Stimulated activated CD4-positive, alpha-beta T cell treated with anti-CD3 and anti-CD28 coated beads, Interleukin-12 subunit alpha, Interleukin-12 subunit beta, amount 100 ng/mL, for 48 hours (primary cell): ENCODE measurements around the gene CST7.

Experiments
- DNase-seq, 3 donors: peaks; one replicate each; pipeline ENCODE4 v3.0.0-alpha.2; 2020; ENCODE audit warnings: low read depth in 2 of 3, low spot score in 1 of 3

CST7 gene

DNA sequence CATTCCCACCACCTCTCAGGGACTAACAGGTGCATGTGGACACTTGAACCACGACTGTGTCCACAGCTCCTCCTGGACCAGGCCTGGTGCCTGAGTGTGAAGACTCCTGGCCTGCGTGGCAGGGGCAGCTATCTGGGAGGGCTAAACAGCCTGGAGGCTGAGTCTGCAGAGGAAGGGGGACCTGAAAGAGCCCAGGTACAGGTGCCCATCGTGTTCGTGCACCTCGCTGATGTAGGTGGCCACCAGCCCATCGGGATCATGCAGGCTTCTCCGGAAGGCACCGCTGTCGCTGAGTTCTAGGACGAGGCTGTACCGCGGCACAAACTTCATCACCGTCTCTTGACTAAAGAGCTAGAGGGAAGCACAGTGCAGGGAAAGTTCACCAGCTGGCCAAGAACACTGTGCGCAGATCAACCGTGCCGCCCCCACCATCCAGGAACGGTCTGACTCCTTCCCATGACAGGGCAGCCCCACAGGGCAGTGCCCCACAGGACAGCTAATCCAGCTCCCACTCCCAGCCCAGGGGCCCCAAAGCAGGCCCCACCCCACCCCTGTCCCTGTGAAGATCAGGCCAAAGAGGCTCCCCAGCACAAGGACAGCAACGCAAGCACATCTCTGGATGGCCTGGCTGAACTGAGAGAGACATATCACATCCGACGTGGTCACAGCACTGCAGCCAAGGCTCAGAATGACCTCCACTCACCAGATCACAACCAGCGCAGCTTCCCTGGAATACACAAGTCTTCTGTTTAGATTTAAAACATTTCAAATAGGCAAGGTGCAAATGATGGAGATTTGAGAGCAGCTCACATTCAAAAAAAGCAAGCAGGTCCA lies 14.8 kb downstream of the CST7 start:
- no peak for DNase-seq

DNA sequence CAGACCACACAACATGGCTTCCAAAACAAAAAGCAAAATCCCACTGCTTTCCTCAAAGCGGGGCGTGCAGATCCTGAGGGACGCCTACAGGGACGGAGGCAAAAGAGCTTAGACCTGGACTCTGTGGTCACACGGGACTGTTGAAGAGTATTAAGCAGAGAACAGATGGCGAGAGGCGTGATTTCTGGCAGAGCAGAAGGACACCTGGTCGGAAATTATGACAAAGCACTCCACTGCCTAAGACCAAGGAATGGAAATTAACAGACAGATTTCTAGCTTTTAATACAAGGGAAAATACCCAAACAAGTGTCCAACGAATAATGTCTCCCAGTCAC lies 15.4 kb downstream of the CST7 start:
- no peak for DNase-seq

GRCh38 chr20:24965065-24965919 lies 16.2 kb downstream of the CST7 start:
- no peak for DNase-seq

DNA sequence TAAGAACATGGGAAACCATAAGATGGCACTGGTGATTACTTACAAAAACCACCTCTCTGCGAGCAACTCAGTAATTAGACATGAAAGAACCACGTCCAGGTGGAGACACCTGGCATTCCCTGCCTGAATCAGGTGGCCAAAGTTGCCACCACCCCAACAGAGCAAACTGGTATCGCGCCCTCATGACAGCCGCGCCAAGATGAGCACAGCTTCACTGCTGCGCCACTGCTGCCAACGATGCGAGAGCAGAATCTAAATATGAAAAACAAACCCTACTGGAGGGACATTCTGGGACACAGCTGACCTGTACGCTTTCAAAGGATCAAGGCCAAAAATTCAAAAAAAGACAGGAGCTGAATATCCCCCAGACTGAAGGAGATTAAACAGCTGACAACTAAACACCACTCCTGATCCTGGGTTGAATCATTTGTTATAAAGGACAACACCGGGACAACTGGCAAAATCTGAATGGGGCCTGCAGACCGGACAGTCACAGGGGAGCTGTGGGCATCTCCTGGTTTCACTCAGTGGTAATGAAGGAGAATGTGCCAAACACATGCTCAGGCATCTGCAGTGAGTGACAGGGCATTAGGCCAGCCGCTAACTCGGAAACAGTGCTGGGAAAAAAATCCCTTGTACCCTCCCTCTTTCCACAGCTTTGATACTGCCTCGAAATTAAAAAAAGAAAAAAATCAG lies 17.4 kb downstream of the CST7 start:
- no peak for DNase-seq

DNA sequence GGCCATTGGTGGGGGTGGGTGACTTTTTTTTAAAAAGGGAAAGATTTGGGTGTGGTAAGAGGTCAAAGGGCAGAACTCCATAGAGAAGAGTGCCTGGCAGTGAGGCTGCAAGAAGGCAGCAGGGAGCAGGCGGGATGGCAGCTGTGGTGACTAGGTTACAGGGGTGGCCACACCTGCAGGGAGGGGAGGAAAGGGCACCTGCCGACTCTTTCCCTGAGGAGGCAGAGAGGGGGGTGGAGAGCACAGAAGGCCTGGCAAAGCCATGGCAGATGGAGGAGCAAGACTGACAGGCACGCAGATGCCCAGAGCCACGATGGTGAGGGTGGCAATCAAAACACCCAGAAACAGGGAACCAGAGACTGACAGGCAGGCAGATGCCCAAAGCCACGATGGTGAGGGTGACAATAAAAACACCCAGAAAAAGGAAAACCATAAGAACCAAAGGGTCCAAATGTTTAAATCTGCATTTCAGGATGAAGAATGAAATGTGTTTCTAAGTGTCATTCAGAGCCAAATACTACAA lies 19.3 kb downstream of the CST7 start:
- no peak for DNase-seq

DNA sequence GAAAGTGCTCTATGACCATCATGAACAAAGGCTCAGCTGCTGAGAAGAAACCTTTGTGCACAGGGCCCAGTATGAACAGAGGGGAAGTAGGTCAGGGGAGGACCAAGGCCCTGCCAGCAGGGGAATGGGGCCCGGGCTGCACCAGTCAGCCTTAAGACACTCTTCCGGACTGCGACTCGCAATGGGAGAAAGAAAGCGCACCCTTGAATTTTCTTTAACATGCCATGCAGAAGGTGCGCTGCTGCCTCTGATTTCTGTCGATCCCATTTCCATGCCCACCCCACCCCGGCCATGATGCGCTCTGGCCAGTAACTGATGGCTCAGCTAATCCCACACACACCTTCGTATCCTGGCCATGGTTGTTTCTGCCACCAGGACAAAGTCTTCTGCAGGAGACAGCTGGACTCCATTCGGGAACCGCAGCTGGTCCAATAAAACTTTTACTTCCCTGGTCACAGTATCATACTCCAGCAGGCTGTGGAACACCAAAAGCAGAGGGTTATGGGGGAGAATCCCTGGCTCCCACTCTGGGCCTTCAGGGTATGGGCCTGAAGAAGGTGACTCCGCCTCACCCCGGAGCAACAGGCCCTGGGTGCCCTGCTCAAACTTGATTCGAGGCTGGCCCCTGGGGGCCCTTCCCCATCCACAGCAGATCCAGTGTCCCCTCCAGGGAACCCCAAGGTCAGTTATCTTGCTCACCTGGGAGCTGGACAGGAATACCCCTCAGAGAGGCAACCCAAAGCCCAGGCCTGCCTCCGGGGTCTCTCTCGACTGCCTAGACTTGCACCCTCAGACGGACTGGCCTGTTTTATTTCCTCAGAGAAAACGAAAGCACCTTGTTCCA lies 20.3 kb downstream of the CST7 start:
- no peak for DNase-seq

GRCh38 chr20:24970030-24970553 lies 21.0 kb downstream of the CST7 start:
- DNase-seq, result no peak

DNA sequence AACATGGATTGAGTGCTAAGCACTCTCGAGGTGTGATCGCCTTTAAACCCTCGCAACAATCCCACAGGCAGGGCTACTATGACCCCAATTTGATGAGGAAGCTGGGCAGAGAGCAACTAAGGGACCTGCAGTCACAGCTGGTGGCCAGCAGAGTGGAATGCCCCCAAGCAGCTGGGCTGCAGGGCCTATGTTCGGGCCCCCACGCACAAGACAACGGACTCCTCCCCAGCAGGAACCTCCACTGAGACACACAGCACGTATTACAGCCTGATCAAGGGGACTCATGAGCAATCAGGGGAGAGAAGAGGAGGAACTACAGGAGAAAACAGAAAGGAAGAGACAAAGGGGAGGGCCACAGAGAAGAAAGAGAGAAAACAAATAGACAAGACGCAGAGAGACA lies 21.7 kb downstream of the CST7 start:
- DNase-seq, result no peak

DNA sequence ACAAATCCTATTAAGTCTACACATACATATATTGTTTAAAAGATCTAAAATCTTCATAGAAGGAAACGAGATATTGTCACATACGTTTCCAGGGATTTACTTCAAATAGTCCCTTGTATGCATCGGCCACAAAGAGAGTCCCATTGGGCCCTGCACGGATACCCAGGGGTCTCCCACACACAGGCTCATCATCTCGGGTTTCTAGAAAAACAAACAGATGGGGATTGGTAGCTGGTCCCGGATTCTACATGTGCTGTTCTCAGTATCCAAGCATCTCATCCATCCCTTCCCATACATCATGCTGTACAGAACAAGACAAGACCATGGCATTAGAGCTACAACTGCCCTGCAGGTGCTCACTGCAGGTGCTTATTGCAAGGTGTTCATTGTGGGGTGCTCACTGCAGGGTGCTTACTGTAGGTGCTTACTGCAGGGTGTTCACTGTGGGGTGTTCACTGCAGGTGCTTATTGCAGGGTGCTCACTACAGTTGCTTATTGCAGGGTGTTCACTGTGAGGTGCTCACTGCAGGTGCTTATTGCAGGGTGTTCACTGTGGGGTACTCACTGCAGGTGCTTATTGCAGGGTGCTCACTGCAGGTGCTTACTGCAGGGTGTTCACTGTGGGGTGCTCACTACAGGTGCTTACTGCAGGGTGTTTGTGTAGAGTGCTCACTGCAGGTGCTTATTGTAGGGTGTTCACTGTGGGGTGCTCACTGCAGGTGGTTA lies 22.5 kb downstream of the CST7 start:
- no peak for DNase-seq

GRCh38 chr20:24972341-24972740 lies 23.3 kb downstream of the CST7 start:
- DNase-seq, result no peak

- no peak for DNase-seq
These were observed 28.3 kb downstream of the CST7 start for GRCh38 chr20:24977336-24977735.

DNA sequence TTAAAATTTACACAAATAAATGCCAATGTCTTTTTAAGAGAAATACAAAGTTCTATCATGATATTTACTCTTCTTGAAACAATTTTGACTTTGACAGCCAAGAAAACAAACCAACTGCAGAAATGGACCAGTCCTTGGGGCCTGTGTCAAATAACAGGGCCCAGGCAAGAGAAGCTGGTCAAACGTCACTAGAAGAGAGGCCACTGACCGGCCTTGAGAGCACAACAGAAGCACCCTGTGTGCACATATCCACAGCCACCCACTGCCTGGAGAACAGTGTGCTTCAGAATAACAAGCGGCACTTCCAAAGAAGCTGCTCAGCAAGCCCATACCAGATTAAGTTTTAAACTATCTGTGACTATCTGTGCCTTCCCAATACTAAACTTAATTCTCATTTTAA lies 28.7 kb downstream of the CST7 start:
- no peak for DNase-seq

DNA sequence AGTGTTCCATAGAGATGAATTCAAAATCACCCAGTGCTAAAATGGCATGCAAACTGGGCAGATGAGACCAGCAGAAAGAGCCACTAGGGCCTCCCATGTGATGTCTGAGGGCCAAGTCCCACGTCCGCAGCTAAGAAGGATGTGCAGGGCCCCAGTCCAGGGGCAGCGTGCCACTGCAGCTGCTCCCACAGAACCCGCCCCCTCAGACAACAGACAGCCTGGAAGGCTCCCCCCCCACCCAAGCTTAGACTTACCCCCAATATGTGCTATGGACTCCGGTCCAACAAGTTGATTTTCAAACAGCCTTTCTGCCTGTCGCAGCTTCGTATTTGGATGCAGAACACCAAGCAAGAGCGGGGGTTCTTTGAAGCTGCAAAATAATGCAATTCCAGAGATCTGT lies 29.4 kb downstream of the CST7 start:
- no peak for DNase-seq

- no peak for DNase-seq
These were observed 30.2 kb downstream of the CST7 start for GRCh38 chr20:24979036-24979960.

DNA sequence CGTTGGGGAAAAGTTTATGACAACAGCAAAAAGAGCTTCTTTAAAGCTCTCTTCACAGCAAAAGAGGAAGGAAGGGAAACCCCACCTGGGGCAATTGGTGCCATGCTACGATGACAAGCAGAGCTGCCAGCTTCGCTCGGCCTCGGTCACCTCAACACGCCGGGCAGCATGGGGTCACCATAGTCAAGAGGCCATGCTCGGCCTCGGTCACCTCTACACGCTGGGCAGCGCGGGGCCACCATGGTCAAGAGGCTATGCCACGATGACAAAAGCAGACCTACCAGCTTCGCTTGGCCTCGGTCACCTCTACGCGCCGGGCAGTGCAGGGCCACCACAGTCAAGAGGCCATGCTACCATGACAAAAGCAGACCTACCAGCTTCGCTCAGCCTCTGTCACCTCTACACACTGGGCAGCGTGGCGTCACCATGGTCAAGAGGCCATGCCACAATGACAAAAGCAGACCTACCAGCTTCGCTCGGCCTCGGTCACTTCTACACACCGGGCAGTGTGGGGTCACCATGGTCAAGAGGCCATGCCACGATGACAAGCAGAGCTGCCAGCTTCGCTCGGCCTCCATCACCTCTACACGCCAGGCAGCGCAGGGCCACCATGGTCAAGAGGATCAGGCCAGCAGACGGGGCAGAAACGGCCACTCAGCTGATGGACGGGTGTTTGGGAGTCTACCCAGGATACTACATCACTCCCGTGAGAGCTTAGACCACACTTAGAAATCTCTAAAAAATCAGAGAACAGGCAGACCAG lies 31.4 kb downstream of the CST7 start:
- DNase-seq, result no peak

- no peak for DNase-seq
These were observed 32.2 kb downstream of the CST7 start for GRCh38 chr20:24981282-24981681.

- no peak for DNase-seq
These were observed 32.7 kb downstream of the CST7 start for GRCh38 chr20:24981790-24982189.

DNA sequence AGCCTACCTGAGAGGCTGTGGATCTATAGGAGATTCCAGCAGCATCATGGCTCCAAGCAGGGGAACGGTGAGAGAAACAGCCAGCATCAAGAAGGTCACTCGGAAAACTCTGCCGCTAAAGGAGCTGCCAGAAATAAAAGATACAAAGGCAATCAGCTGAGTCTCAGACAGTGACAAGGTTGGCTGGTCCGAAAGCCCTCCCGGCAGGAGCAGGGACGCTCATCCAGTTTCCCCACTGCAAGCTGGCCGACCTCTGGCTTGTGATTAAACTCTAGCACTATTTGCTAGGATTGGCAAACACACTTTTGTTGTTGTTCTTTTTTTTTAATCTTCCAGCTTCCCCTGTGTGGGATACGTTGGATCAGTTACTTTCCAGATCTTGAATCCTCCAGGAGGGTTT lies 34.8 kb downstream of the CST7 start:
- no peak for DNase-seq
